CD4-positive, alpha-beta T cell treated with Interleukin-21 for 1 hour (primary cell): ENCODE measurements around the gene NPBWR2.

ENCODE experiments used
- DNase-seq: peaks from one replicate; pipeline ENCODE4 v3.0.0-alpha.2; 2020

The NPBWR2 gene, protein sequence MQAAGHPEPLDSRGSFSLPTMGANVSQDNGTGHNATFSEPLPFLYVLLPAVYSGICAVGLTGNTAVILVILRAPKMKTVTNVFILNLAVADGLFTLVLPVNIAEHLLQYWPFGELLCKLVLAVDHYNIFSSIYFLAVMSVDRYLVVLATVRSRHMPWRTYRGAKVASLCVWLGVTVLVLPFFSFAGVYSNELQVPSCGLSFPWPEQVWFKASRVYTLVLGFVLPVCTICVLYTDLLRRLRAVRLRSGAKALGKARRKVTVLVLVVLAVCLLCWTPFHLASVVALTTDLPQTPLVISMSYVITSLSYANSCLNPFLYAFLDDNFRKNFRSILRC

GRCh38 chr20:64106981-64107735 is at the start of gene NPBWR2:
Gene NPBWR2, minus strand, starts transcription at chr20:64107565. Its CDS starts 734 bp downstream, at chr20:64106831.
- DNase-seq, result no peak

- DNase-seq, result no peak
Measured at GRCh38 chr20:64156136-64156885, 48.9 kb upstream of the NPBWR2 start.

DNA sequence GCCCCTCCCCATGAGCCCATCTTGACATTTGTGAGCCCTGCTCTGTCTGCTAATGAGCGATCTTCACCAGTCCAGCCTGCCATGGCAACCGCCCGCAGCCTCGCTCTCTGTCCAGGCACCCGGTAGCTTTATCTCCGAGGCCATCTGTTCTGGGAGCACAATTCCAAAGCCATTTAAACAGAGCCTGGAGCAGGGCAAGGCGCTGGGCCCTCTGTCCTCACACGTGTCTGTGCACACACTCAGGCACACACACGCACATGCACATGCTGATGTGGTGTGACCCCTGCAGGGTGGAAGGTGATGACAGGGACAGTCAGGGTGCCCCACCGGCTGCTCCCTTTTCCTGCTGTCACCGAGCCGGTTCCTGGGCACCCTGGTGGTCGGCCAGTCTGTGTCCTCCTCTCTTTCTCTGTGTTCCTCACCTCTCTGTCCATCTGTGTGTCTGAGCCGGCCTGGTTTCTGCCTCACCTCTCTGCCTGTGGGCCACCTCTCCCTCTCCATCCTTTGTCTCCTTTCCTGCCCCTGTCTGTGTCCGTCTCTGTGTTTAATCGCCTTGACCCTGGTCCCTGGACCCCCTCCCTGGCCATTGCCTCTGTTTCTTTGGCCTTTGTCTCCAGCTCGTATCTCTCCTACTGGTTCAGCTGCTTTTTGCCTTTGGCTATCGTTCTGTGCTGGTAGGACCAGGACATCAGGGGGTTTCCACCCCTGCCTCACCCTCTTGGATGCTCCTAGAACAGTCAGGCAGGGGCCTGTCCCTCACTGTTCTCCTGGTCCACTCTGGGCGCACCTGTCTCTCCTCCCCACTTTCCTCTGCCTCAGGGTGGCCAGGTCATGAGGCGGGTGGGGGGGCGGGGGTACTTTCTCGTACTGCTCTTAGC is 48.1 kb upstream of the NPBWR2 start:
- no peak for DNase-seq

DNA sequence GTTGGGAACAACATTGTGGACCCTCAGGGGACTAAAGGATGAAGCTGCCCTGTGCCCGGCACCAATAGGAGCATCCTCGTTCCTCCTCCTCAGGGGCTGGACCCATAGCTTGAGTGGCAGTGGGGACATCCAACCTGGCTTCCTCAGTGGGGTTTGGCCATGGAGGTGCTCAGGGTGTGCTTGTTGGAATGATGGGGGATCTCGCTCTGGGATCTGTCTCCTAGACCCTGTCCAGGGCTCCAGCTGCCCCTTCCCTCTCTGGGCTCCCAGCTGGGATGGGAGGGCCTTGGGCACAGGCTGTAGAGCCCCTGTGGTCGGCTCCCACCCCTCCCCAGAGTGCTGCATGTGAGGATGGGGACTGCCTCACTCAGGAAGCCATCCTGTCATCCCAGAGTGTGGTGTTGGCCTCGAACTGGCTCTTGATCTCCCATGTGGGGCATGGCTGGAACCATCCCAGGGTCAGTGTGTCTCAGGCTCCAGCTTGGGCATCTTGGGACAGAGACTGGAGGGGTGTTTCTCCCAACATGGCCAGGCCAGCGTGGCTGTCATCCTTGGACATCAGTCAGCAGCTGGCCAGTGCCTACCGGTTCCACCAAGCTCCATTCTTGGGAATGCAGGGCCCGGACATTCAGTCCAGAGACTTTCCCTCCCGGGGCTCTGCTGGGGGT is 47.4 kb upstream of the NPBWR2 start:
- DNase-seq, result no peak

GRCh38 chr20:64153861-64154589 is 46.7 kb upstream of the NPBWR2 start:
- no peak for DNase-seq

DNA sequence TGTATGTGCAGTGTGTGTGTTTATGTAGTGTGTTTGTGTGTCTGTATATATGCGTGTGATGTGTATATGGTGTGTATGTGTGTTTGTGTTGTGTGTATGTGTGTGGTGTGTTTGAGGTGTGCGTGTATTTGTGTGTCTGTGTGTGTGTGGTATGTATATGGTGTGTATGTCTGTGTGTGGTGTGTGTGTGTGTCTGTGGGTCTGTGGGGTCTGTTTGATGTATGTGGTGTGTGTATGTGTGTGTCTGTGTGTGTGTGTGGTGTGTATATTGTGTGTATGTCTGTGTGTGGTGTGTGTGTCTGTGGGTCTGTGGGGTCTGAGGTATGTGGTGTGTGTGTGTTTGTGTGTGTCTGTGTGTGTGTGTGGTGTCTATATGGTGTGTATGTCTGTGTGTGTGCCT is 46.0 kb upstream of the NPBWR2 start:
- DNase-seq, result no peak

DNA sequence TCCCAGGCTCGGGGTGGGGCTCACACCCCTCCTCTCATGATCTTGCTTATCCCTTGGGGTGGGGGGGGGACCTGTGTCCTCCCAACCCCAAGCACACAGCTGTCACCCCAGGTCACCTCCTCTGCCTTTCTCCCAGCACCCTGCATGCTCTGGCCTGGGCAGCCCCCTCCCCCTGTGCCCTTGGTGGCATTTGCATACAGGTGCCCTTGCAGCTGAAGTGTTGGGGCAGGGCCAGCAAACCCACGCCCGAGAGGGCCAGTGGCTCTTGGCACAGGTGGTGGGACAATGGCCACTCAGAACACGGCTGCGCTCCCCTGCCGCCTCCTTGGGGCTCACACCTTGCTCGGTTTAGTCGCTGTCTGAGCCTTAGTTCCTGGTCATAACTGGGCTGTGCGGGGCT is 45.5 kb upstream of the NPBWR2 start:
- DNase-seq, result no peak

- no peak for DNase-seq
Measured at GRCh38 chr20:64151633-64152530, 44.5 kb upstream of the NPBWR2 start.

- DNase-seq, result no peak
Measured at GRCh38 chr20:64150756-64151632, 43.6 kb upstream of the NPBWR2 start.

- no peak for DNase-seq
Measured at GRCh38 chr20:64149809-64150560, 42.6 kb upstream of the NPBWR2 start.

GRCh38 chr20:64149141-64149540 is 41.8 kb upstream of the NPBWR2 start:
- DNase-seq, result no peak

DNA sequence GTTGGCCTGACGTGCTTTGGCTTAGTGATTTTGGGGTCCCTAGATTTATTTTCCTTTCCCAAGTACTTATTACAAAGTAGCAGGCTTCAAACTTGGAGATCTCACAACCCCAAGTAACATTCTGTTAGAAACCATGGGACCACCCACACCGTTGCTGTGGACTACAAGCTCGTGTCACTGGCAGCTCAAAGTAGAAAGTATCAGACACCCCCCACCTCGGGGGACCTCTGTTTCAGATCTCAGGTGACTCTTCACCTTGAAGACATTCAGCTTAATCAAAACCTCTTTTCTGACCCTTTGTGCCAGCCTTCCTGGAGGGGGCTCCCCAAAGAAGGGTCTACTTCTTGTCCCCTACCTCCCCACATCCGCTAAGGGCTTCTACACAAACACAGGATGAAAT is 41.2 kb upstream of the NPBWR2 start:
- DNase-seq, result no peak

GRCh38 chr20:64146936-64147477 is 39.6 kb upstream of the NPBWR2 start:
- DNase-seq, result no peak

DNA sequence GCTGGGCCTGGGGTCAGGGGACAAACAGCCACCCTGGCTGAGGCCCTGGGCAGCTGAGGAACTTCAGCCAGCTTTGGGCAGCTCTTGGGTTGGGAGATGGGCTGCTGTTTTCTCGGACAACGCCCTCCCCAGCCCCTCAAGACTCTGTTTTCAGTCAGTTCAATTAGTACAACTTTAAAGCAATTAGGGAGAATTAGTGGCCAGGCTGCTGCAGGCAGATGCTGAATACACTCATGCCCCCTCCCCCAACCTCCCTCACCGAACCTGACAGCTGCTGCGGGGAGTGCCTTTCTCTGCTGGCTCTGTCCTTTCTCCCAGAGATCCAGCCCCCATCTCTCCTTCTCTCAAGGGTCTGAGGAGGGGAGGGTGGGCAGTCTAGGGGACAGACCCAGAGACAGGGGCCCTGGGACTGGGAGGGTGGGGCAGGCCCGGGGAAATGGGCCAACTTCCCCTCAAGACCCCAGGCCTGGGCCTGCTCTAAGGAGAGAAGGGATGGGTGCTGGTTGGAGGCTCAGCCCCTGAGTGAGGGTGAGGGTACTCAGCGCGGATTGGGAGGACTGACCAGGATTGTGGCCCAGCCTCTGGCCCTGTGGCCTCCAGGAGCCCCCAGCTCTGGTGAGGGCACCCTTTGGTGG is 39.1 kb upstream of the NPBWR2 start:
- DNase-seq, result no peak

DNA sequence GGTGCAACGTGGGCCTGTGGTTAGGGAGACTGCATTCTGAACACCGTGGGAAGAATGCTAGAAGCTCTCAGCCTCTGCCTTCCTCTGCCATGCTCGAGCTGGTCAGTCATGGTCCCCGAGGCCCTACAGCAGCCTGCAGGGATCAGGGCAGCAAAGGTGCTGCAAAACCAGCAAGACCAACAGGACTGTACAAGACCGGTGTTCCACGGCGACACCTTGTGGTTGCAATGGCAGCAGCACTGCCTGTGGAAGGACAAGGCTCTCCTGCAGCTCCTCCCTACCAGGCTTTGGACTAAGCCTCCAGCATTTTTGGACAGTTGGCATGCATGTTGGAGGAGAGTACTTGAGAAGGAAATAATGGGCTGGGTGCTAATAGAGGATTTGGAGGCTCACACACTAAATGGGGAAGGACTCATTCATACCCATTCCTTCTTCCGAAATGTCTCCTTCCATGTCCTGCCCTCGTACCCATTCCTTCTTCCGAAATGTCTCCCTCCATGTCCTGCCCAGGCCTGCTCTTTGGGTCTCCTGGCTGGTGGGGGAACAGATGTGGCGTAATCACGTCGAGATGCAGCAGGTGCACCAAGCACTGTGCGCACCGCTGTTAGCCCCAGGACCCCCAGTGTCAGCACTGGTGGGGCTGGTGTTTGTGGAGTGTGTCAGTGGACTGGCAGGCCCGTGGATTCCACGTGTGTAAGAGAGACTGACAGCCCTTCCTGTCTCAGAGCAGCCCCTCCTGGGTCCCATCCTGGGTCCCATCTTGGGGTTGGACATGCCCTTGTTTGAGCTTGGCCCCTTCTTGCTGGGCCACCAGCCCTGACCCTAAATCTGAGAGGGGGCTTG is 38.3 kb upstream of the NPBWR2 start:
- no peak for DNase-seq

DNA sequence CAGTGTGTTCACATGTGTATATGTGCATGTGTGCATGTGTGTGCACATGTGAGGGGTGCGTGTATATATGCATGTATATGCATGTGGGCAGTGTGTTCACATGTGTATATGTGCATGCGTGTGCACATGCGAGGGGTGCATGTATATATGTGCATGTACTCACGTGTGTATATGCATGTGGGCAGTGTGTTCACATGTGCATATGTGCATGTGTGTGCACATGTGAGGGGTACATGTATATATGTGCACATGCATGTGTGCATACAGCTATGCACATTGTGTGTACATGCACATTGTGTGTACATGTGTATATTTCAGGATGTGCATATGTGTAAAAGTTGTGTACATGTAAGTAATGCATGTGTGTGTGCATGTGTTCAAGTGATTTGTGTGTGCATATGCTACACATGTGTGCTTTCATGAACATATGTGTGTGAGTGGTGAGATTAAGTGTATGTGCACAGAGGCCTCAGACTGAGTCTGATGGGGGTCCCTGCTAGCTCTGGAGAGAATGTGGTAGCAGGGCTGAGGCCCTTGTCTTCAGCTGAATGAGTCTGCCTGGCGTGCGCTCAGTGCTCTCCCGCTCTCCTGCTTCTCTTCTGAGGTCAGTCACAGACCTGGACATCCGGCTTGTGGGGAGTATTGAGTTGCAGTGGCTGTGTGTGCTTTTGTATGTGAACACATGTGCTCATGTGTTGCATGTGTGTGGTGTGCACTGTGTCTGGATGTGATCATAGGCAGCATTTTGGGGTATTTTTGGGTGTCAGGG is 37.0 kb upstream of the NPBWR2 start:
- no peak for DNase-seq
